Activated T-cell treated with anti-CD3 and anti-CD28 coated beads, Interleukin-2, amount 50 U/mL, for 4 hours (primary cell): ENCODE data around the gene CBLC. TPM values are rescaled to one million over a fixed set of nuclear protein-coding genes. Genes with fewer than 3 reads are reported as not detected.

Experiments
- ATAC-seq, 2 donors: fragments of 200-7000 bp; cut with Tn5 transposase; one replicate each; pipeline ENCODE4 v1.10.0; 2021
- DNase-seq: peaks from one replicate; pipeline ENCODE4 v3.0.0-alpha.2; 2020
- H3K27me3 Mint-ChIP-seq: one replicate; pipeline ENCODE4 v1.8.0; 2021; ENCODE audit warnings: low read depth, mixed read lengths
- H3K36me3 Mint-ChIP-seq: one replicate; pipeline ENCODE4 v1.8.0; 2022; ENCODE audit warnings: mixed read lengths; ENCODE audit not compliant: insufficient read depth
- H3K4me1 Mint-ChIP-seq: one replicate; pipeline ENCODE4 v1.8.0; 2021; ENCODE audit warnings: low read depth, mixed read lengths
- H3K4me3 Mint-ChIP-seq: one replicate; pipeline ENCODE4 v1.8.0; 2021; ENCODE audit warnings: mild to moderate bottlenecking, moderate library complexity, mixed read lengths
- H3K9me3 Mint-ChIP-seq: one replicate; pipeline ENCODE4 v1.8.0; 2021; ENCODE audit warnings: mixed read lengths
- total RNA-seq, 3 donors: library from RNA; stranded (reverse); gene quantifications; one replicate each; pipeline ENCODE4 v1.2.1, GENCODE V29; 2021

CBLC gene
- total RNA-seq, 3 donors from 2014 or later = 0.23 TPM; not detected in 2

GRCh38 chr19:44810234-44811121 lies 32.8 kb downstream of the CBLC start:
- Mint-ChIP-seq H3K4me3 (no peak overlapping the region), H3K9me3 (no peaks in the 10 kb centered on the region), H3K4me1 (peaks cover 3% of the 10 kb centered on the region), H3K27me3 (peaks cover 33% of the 10 kb centered on the region), H3K36me3 (no peaks in the 10 kb centered on the region)
- DNase-seq (no peak), ATAC-seq (no peak)

GRCh38 chr19:44811122-44811419 lies 33.4 kb downstream of the CBLC start:
- peaks cover 3% of the 10 kb centered on the region for H3K4me1 Mint-ChIP-seq
- peaks cover 33% of the 10 kb centered on the region for H3K27me3 Mint-ChIP-seq
- no peaks in the 10 kb centered on the region for H3K36me3 Mint-ChIP-seq
- no peaks in the 10 kb centered on the region for H3K9me3 Mint-ChIP-seq
- H3K4me3 Mint-ChIP-seq = no peak overlapping the region
- ATAC-seq (no peak), DNase-seq (no peak)

- Mint-ChIP-seq H3K4me3 (no peak overlapping the region), H3K9me3 (no peaks in the 10 kb centered on the region), H3K4me1 (peaks cover 3% of the 10 kb centered on the region), H3K27me3 (peaks cover 33% of the 10 kb centered on the region), H3K36me3 (no peaks in the 10 kb centered on the region)
- ATAC-seq = no peak
- DNase-seq = no peak
Measured at GRCh38 chr19:44812142-44812718, 34.5 kb downstream of the CBLC start.

GRCh38 chr19:44813070-44813840 lies 35.6 kb downstream of the CBLC start:
- H3K4me1 Mint-ChIP-seq = peaks cover 3% of the 10 kb centered on the region
- ATAC-seq (no peak), DNase-seq (no peak)
- H3K27me3 Mint-ChIP-seq = peaks cover 30% of the 10 kb centered on the region
- H3K4me3 Mint-ChIP-seq = no peak overlapping the region
- no peaks in the 10 kb centered on the region for H3K36me3 Mint-ChIP-seq
- no peaks in the 10 kb centered on the region for H3K9me3 Mint-ChIP-seq

GRCh38 chr19:44813841-44814470 lies 36.3 kb downstream of the CBLC start:
- Mint-ChIP-seq H3K36me3 (no peaks in the 10 kb centered on the region), H3K4me3 (no peak overlapping the region), H3K9me3 (no peaks in the 10 kb centered on the region), H3K27me3 (peaks cover 26% of the 10 kb centered on the region), H3K4me1 (peaks cover 3% of the 10 kb centered on the region)
- ATAC-seq (no peak), DNase-seq (no peak)

GRCh38 chr19:44814517-44814916 lies 36.8 kb downstream of the CBLC start:
- Mint-ChIP-seq H3K36me3 (no peaks in the 10 kb centered on the region), H3K4me1 (peaks cover under 1% of the 10 kb centered on the region), H3K27me3 (peaks cover 21% of the 10 kb centered on the region), H3K9me3 (no peaks in the 10 kb centered on the region), H3K4me3 (no peak overlapping the region)
- DNase-seq = no peak
- ATAC-seq = no peak

- Mint-ChIP-seq H3K9me3 (no peaks in the 10 kb centered on the region), H3K4me1 (no peaks in the 10 kb centered on the region), H3K27me3 (peaks cover 8% of the 10 kb centered on the region), H3K4me3 (no peak overlapping the region), H3K36me3 (no peaks in the 10 kb centered on the region)
- DNase-seq (no peak), ATAC-seq (no peak)
Measured at GRCh38 chr19:44816301-44816700, 38.6 kb downstream of the CBLC start.

- no peaks in the 10 kb centered on the region for H3K36me3 Mint-ChIP-seq
- no peak for DNase-seq
- peaks cover 3% of the 10 kb centered on the region for H3K27me3 Mint-ChIP-seq
- no peak for ATAC-seq
- H3K4me1 Mint-ChIP-seq = no peaks in the 10 kb centered on the region
- H3K4me3 Mint-ChIP-seq = no peak overlapping the region
- H3K9me3 Mint-ChIP-seq = no peaks in the 10 kb centered on the region
Measured at GRCh38 chr19:44817725-44818465, 40.2 kb downstream of the CBLC start.

GRCh38 chr19:44818466-44819031 lies 40.9 kb downstream of the CBLC start:
- Mint-ChIP-seq H3K4me1 (no peaks in the 10 kb centered on the region), H3K36me3 (no peaks in the 10 kb centered on the region), H3K4me3 (no peak overlapping the region), H3K27me3 (peaks cover 3% of the 10 kb centered on the region), H3K9me3 (no peaks in the 10 kb centered on the region)
- no peak for DNase-seq
- no peak for ATAC-seq

GRCh38 chr19:44819246-44819832 lies 41.6 kb downstream of the CBLC start:
- no peaks in the 10 kb centered on the region for H3K27me3 Mint-ChIP-seq
- no peak for ATAC-seq

GRCh38 chr19:44820648-44821609 lies 43.2 kb downstream of the CBLC start:
- DNase-seq (no peak), ATAC-seq (no peak)
- no peaks in the 10 kb centered on the region for H3K4me1 Mint-ChIP-seq
- H3K27me3 Mint-ChIP-seq = no peaks in the 10 kb centered on the region
- H3K4me3 Mint-ChIP-seq = no peak overlapping the region
- no peaks in the 10 kb centered on the region for H3K9me3 Mint-ChIP-seq
- no peaks in the 10 kb centered on the region for H3K36me3 Mint-ChIP-seq

More at GRCh38 chr19:44819246-44819832, 41.6 kb downstream of the CBLC start:
- H3K36me3 Mint-ChIP-seq = no peaks in the 10 kb centered on the region
- no peaks in the 10 kb centered on the region for H3K4me1 Mint-ChIP-seq
- H3K4me3 Mint-ChIP-seq = no peak overlapping the region
- no peaks in the 10 kb centered on the region for H3K9me3 Mint-ChIP-seq
- no peak for DNase-seq

- DNase-seq (no peak), ATAC-seq (no peak)
- Mint-ChIP-seq H3K9me3 (no peaks in the 10 kb centered on the region), H3K27me3 (peaks cover 2% of the 10 kb centered on the region), H3K36me3 (no peaks in the 10 kb centered on the region), H3K4me1 (no peaks in the 10 kb centered on the region), H3K4me3 (no peak overlapping the region)
Measured at GRCh38 chr19:44822177-44822576, 44.5 kb downstream of the CBLC start.
